Stimulated activated CD4-positive, alpha-beta T cell treated with anti-CD3 and anti-CD28 coated beads, Interleukin-12 subunit alpha, Interleukin-12 subunit beta, amount 100 ng/mL, for 48 hours (primary cell): ENCODE results near the gene SLK.

Source experiments
- DNase-seq, 3 donors: peaks; one replicate each; pipeline ENCODE4 v3.0.0-alpha.2; 2020; ENCODE audit warnings: low read depth in 2 of 3, low spot score in 1 of 3

SLK gene

GRCh38 chr10:104049504-104050250 is 82.7 kb downstream of the SLK start:
- no peak for DNase-seq

- no peak for DNase-seq
These were observed 85.5 kb downstream of the SLK start for GRCh38 chr10:104052431-104052830.

GRCh38 chr10:104053201-104053600 is 86.3 kb downstream of the SLK start:
- no peak for DNase-seq

GRCh38 chr10:104054430-104054829 is 87.5 kb downstream of the SLK start:
- DNase-seq, result no peak

- no peak for DNase-seq
These were observed 89.8 kb downstream of the SLK start for GRCh38 chr10:104056619-104057273.

GRCh38 chr10:104057717-104058116 is 90.8 kb downstream of the SLK start:
- no peak for DNase-seq

- no peak for DNase-seq
These were observed 92.4 kb downstream of the SLK start for GRCh38 chr10:104059364-104059763.

GRCh38 chr10:104061196-104061595 is 94.3 kb downstream of the SLK start:
- DNase-seq, result no peak

GRCh38 chr10:104065748-104066147 is 98.8 kb downstream of the SLK start:
- DNase-seq, result no peak

GRCh38 chr10:104066945-104067344 is 100.0 kb downstream of the SLK start:
- no peak for DNase-seq

- DNase-seq, result no peak
These were observed 100.6 kb downstream of the SLK start for GRCh38 chr10:104067525-104067924.

- no peak for DNase-seq
These were observed 102.7 kb downstream of the SLK start for GRCh38 chr10:104069613-104070012.

- no peak for DNase-seq
These were observed 105.8 kb downstream of the SLK start for GRCh38 chr10:104072786-104073185.

- DNase-seq, result no peak
These were observed 107.6 kb downstream of the SLK start for GRCh38 chr10:104074505-104074904.

GRCh38 chr10:104076743-104077160 is 109.8 kb downstream of the SLK start:
- DNase-seq, result no peak

- no peak for DNase-seq
These were observed 110.3 kb downstream of the SLK start for GRCh38 chr10:104077247-104077646.

- DNase-seq, result no peak
These were observed 110.8 kb downstream of the SLK start for GRCh38 chr10:104077663-104078151.
